Adrenal gland (tissue), 12 donors: ENCODE measurements around the gene ISOC1. TPM values are rescaled to one million over a fixed set of nuclear protein-coding genes. Genes with fewer than 3 reads are reported as not detected.

Experiments used
- DNase-seq, 7 donors: peaks; one replicate each; pipeline ENCODE4 v3.0.0-alpha.2; 2019 to 2020
- H3K27ac ChIP-seq, 5 donors: fragments of 200-600 bp; sonication (generic) in 4 of 5; 1 replicate in 3 of 5; 2 replicates in 2 of 5; pipeline versions ENCODE4 v1.5.1 to v1.8.0; 2016 to 2020; ENCODE audit warnings: mild to moderate bottlenecking in 1 of 5
- H3K27me3 ChIP-seq: fragments of 200-600 bp; 2 replicates; pipeline ENCODE4 v1.8.0; 2021
- H3K36me3 ChIP-seq, 2 donors: fragments of 200-600 bp; replicated peaks in 1 of 2; 1 replicate in 1 of 2; 2 replicates in 1 of 2; pipeline versions ENCODE4 v1.5.1 to v1.8.0; 2018 to 2022
- H3K4me1 ChIP-seq, 2 donors: fragments of 200-600 bp; replicated peaks in 1 of 2; 1 replicate in 1 of 2; 2 replicates in 1 of 2; pipeline versions ENCODE4 v1.5.1 to v1.8.0; 2018 to 2021
- H3K4me3 ChIP-seq, 4 donors: fragments of 200-600 bp; sonication (generic) in 3 of 4; one replicate each; pipeline ENCODE4 v1.5.1; 2016 to 2018
- H3K9me3 ChIP-seq, 3 donors: fragments of 200-600 bp; sonication (generic) in 1 of 3; replicated peaks in 1 of 3; 1 replicate in 2 of 3; 2 replicates in 1 of 3; pipeline versions ENCODE4 v1.5.1 to v1.8.0; 2016 to 2021
- CTCF ChIP-seq, 6 experiments: fragments of 450-650 bp in 4 of 6; fragments of 200-600 bp in 2 of 6; sonication (generic) in 1 of 6; IDR thresholded peaks; 1 replicate in 5 of 6; 2 replicates in 1 of 6; pipeline versions ENCODE4 v1.5.1 to v1.8.0; 2016 to 2021; ENCODE audit warnings: antibody characterized with exemption in 6 of 6, mild to moderate bottlenecking in 2 of 6, moderate library complexity in 1 of 6
- POLR2A ChIP-seq, 2 donors: fragments of 450-650 bp; IDR thresholded peaks; one replicate each; pipeline ENCODE4 v1.6.1; 2017; ENCODE audit warnings: antibody characterized with exemption in 2 of 2, mild to moderate bottlenecking in 2 of 2, moderate library complexity in 1 of 2
- WGBS, 4 donors: extraction: QIAGEN DNeasy Blood & Tissue Kit in 2 of 4; methylation state at CpG; one replicate each; pipeline versions ENCODE4 v1.1.5 to v1.1.7; 2013 to 2017; 5-methylcytosine and 5-hydroxymethylcytosine counted together
- intact Hi-C, 2 donors: fragments of 100-400 bp; cut with DNase I; formaldehyde crosslinking; loops; one replicate each; pipeline versions ENCODE4 v1.14.1 to v1.15.0; 2022 to 2023
- polyA plus RNA-seq, 3 donors: library from polyadenylated mRNA; stranded (reverse); fragments of 200-250 nt in 2 of 3; fragments of 350-450 nt in 1 of 3; fragmentation: Illumina TruSeq in 1 of 3; extraction: RNeasy Lipid Tissue Mini Kit (QIAGEN cat#74804) in 1 of 3; gene quantifications; one replicate each; pipeline ENCODE4 v1.2.3, GENCODE V29; 2013 to 2014
- total RNA-seq, 9 donors: library from RNA; depleted of rRNA in 4 of 9; stranded (reverse); fragments of >200 nt in 4 of 9; fragments of 120-200 nt in 1 of 9; fragmentation: NEBNext Ultra II Directional in 1 of 9; extraction: Animal tissue kit (Norgen Biotek cat#: 25700) in 1 of 9; gene quantifications; one replicate each; pipeline versions ENCODE4 v1.1.0 to v1.2.4, GENCODE V29; 2013 to 2023
- donor health status: healthy with polysubstance abuse.
- donor health status: Bipolar disorder and iron deficiency.
- donor health status: DM: yes; HTN: yes; CAD: no.
- donor health status: DM: no; HTN: no; CAD: no.
- donor health status: DM: no; HTN: no; CAD: no.
- donor health status: DM: yes; HTN: yes; CAD: no.

Gene ISOC1
- total and polyA plus RNA-seq, 12 donors: 7.6 to 56.6 (median 34.6) TPM

GRCh38 chr5:129097498-129098296 lies 3.1 kb downstream of the ISOC1 start:
- peak; percentile 17 to 53 (median 29) for DNase-seq
- Histone ChIP-seq H3K36me3 (no peaks in the 10 kb centered on the region), H3K27ac (no peak overlapping the region), H3K9me3 (no peaks in the 10 kb centered on the region), H3K27me3 (no peaks in the 10 kb centered on the region), H3K4me3 (no peak overlapping the region), H3K4me1 (peaks cover 4 to 27% of the 10 kb centered on the region in 2 donors)
- intact Hi-C loops: no loop called here
- WGBS, 4 donors: 69 to 74% (median 72%) methylated on average over 11 of the region's 11 CpGs
- TF ChIP-seq POLR2A (IDR thresholded peaks at IDR 0.05) (no peak), CTCF (IDR thresholded peaks at IDR 0.05) (no peak)

- no peak for TF ChIP-seq POLR2A (IDR thresholded peaks at IDR 0.05)
- TF ChIP-seq CTCF (IDR thresholded peaks at IDR 0.05): no peak
- 47 to 70% (median 53%) methylated on average over 3 of the region's 3 CpGs for WGBS, 4 donors
- no peaks in the 10 kb centered on the region for H3K36me3 ChIP-seq
- no peaks in the 10 kb centered on the region for H3K9me3 ChIP-seq
- intact Hi-C loops: no loop called here
- peaks cover 4 to 27% of the 10 kb centered on the region in 2 donors for H3K4me1 ChIP-seq
- DNase-seq: no peak
- H3K27me3 ChIP-seq: no peaks in the 10 kb centered on the region
- H3K4me3 ChIP-seq: no peak overlapping the region
- no peak overlapping the region for H3K27ac ChIP-seq
Observed at GRCh38 chr5:129098488-129099183, 4.1 kb downstream of the ISOC1 start.

- TF ChIP-seq POLR2A (IDR thresholded peaks at IDR 0.05): no peak
- TF ChIP-seq CTCF (IDR thresholded peaks at IDR 0.05): no peak
- WGBS, 4 donors: 21 to 100% (median 58%) methylated on average over 1 of the region's 1 CpG
- intact Hi-C loops: no loop called here
- no peaks in the 10 kb centered on the region for H3K36me3 ChIP-seq
- H3K27me3 ChIP-seq: no peaks in the 10 kb centered on the region
- H3K9me3 ChIP-seq: no peaks in the 10 kb centered on the region
- no peak overlapping the region for H3K27ac ChIP-seq
- no peak for DNase-seq
- H3K4me1 ChIP-seq: peaks cover 4 to 21% of the 10 kb centered on the region in 2 donors
- no peak overlapping the region for H3K4me3 ChIP-seq
Observed at GRCh38 chr5:129099184-129099569, 4.6 kb downstream of the ISOC1 start.

GRCh38 chr5:129101794-129102193 lies 7.2 kb downstream of the ISOC1 start:
- no peak overlapping the region for H3K4me3 ChIP-seq
- H3K27me3 ChIP-seq: no peaks in the 10 kb centered on the region
- no peaks in the 10 kb centered on the region for H3K36me3 ChIP-seq
- TF ChIP-seq POLR2A (IDR thresholded peaks at IDR 0.05) (no peak), CTCF (IDR thresholded peaks at IDR 0.05) (no peak)
- intact Hi-C loops: no loop called here
- DNase-seq: no peak
- 64 to 77% (median 72%) methylated on average over 2 of the region's 2 CpGs for WGBS, 4 donors
- H3K9me3 ChIP-seq: no peaks in the 10 kb centered on the region
- peaks cover 0 to 9% of the 10 kb centered on the region in 2 donors for H3K4me1 ChIP-seq
- no peak overlapping the region for H3K27ac ChIP-seq
